Gastroesophageal sphincter (tissue), 3 donors: ENCODE results near the gene DSCAML1.

Source experiments
- POLR2A ChIP-seq, 2 donors: fragments of 450-650 bp; IDR thresholded peaks; one replicate each; pipeline ENCODE4 v1.6.1; 2017; ENCODE audit warnings: antibody characterized with exemption in 2 of 2, mild to moderate bottlenecking in 2 of 2, moderate library complexity in 1 of 2
- POLR2AphosphoS5 ChIP-seq: sonication (generic); formaldehyde crosslinking; IDR thresholded peaks from one replicate; pipeline ENCODE4 v1.6.1; 2017; ENCODE audit warnings: antibody characterized with exemption
- TF ChIP-seq, protein P1 (sequence below), 4 experiments: fragments of 200-600 bp in 2 of 4; fragments of 450-650 bp in 2 of 4; sonication (generic) in 1 of 4; IDR thresholded peaks; one replicate each; pipeline ENCODE4 v1.5.1; 2017 to 2019; ENCODE audit warnings: antibody characterized with exemption in 4 of 4, mild to moderate bottlenecking in 2 of 4, moderate library complexity in 2 of 4

DNA sequence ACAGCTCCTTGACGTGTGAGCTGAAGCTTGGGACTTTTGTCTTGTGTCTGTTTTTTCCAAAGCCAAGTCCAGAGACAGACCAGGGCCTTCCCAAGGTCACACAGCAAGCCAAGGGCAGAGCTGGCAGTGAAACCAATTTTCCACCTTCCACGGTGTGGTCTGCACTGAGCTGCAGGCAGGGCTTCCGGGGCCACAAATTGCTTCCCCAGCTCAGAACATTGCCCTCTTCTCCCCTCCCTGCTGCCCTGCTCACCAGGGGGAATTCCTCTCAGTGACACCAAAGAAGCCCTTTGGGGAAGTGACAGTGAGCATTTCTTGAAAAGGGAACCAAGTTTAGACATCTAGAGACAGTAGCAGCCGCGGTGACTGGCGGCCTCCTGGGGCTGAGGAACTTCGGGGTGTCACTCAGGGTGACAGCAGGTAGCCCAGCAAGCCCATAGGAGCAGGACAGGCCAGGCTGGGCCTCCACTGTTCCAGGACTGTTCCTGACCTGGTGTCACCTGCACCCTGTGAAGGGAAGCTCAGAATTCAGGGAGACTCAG is 18.3 kb upstream of the DSCAML1 start:
- TF ChIP-seq, protein P1, sequence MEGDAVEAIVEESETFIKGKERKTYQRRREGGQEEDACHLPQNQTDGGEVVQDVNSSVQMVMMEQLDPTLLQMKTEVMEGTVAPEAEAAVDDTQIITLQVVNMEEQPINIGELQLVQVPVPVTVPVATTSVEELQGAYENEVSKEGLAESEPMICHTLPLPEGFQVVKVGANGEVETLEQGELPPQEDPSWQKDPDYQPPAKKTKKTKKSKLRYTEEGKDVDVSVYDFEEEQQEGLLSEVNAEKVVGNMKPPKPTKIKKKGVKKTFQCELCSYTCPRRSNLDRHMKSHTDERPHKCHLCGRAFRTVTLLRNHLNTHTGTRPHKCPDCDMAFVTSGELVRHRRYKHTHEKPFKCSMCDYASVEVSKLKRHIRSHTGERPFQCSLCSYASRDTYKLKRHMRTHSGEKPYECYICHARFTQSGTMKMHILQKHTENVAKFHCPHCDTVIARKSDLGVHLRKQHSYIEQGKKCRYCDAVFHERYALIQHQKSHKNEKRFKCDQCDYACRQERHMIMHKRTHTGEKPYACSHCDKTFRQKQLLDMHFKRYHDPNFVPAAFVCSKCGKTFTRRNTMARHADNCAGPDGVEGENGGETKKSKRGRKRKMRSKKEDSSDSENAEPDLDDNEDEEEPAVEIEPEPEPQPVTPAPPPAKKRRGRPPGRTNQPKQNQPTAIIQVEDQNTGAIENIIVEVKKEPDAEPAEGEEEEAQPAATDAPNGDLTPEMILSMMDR (IDR thresholded peaks at IDR 0.05) = no peak
- TF ChIP-seq POLR2A (IDR thresholded peaks at IDR 0.05) = no peak
- TF ChIP-seq POLR2AphosphoS5 = no peak
